AML-193 (cell line): ENCODE results near the gene SPRED1.

Experiments used
- DNase-seq, 2 experiments: peaks; one replicate each; lab custom pipeline; 2025; lab: John Stamatoyannopoulos, UW

SPRED1 gene

GRCh38 chr15:38252481-38253350 is at the start of gene SPRED1:
Gene SPRED1, plus strand, starts transcription at chr15:38252836. Its CDS starts 350 bp downstream, at chr15:38253186.
- DNase-seq: no peak

GRCh38 chr15:38205526-38206272 is 46.9 kb upstream of the SPRED1 start:
- DNase-seq: no peak

GRCh38 chr15:38207621-38208020 is 45.0 kb upstream of the SPRED1 start:
- no peak for DNase-seq

- DNase-seq: no peak
Measured at GRCh38 chr15:38208206-38208605, 44.4 kb upstream of the SPRED1 start.

GRCh38 chr15:38208779-38209178 is 43.9 kb upstream of the SPRED1 start:
- DNase-seq: no peak

GRCh38 chr15:38211249-38211648 is 41.4 kb upstream of the SPRED1 start:
- no peak for DNase-seq

- DNase-seq: no peak
Measured at GRCh38 chr15:38211811-38212210, 40.8 kb upstream of the SPRED1 start.

GRCh38 chr15:38212729-38213351 is 39.8 kb upstream of the SPRED1 start:
- no peak for DNase-seq

GRCh38 chr15:38213356-38213755 is 39.3 kb upstream of the SPRED1 start:
- no peak for DNase-seq

GRCh38 chr15:38215707-38216106 is 36.9 kb upstream of the SPRED1 start:
- no peak for DNase-seq

GRCh38 chr15:38216763-38217162 is 35.9 kb upstream of the SPRED1 start:
- DNase-seq: no peak

- DNase-seq: no peak
Measured at GRCh38 chr15:38217191-38217595, 35.4 kb upstream of the SPRED1 start.

GRCh38 chr15:38217788-38218609 is 34.6 kb upstream of the SPRED1 start:
- no peak for DNase-seq

- no peak for DNase-seq
Measured at GRCh38 chr15:38220606-38221273, 31.9 kb upstream of the SPRED1 start.

GRCh38 chr15:38224486-38224885 is 28.1 kb upstream of the SPRED1 start:
- no peak for DNase-seq

- no peak for DNase-seq
Measured at GRCh38 chr15:38225381-38225780, 27.3 kb upstream of the SPRED1 start.

- no peak for DNase-seq
Measured at GRCh38 chr15:38226608-38227266, 25.9 kb upstream of the SPRED1 start.

- DNase-seq: no peak
Measured at GRCh38 chr15:38227941-38228340, 24.7 kb upstream of the SPRED1 start.

GRCh38 chr15:38228618-38229017 is 24.0 kb upstream of the SPRED1 start:
- DNase-seq: no peak

- no peak for DNase-seq
Measured at GRCh38 chr15:38229705-38230310, 22.8 kb upstream of the SPRED1 start.
